Inflammatory macrophage treated with lipopolysaccharide for 1 hour (primary cell): ENCODE data around the gene TOM1.

Source experiments
- DNase-seq, 2 donors: peaks; one replicate each; pipeline ENCODE4 v3.0.0-alpha.2; 2020 to 2022

Gene TOM1

DNA sequence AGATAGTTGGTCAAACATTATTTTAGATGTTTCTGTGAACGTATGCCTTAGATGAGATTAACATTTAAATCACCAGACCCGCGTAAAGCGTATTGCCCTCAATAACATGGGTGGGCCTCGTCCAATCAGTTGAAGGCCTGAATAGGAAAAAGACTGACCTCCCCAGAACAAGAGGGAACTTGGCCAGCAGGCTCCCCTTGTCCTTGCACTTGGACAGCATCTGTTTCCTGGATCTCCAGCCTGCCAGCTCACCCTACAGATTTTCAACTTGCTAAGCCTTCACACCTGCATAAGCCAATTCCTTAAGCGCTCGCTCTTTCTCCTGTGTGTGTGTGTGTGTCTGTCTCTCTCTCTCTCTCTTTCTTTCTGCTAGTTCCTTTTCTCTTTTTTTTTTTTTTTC lies 8.2 kb downstream of the TOM1 start:
- no peak for DNase-seq

DNA sequence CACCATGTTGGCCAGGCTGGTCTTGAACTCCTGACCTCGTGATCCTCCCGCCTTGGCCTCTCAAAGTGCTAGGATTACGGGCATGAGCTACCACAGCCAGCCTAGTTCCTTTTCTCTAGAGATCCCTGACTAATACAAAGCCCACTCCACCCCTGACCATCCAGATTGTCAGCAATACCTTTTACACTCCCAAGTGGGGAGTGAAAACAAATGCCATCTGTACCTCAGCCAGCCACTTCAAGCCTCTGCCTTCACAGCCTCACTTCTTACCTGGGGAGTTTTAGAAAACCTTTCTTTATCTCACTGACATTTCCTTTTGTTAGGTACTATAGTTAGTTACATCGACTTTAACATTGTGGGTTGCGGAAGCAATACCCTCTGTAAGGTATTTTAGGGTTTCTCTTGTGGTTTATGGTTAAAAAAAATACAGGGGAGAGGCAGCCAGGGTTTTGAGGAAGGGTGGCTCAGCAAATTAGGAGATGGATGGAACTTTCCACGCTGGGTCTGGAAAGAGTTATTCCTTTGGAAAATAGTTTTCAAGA lies 8.9 kb downstream of the TOM1 start:
- peak; percentile 19 to 30 for DNase-seq

DNA sequence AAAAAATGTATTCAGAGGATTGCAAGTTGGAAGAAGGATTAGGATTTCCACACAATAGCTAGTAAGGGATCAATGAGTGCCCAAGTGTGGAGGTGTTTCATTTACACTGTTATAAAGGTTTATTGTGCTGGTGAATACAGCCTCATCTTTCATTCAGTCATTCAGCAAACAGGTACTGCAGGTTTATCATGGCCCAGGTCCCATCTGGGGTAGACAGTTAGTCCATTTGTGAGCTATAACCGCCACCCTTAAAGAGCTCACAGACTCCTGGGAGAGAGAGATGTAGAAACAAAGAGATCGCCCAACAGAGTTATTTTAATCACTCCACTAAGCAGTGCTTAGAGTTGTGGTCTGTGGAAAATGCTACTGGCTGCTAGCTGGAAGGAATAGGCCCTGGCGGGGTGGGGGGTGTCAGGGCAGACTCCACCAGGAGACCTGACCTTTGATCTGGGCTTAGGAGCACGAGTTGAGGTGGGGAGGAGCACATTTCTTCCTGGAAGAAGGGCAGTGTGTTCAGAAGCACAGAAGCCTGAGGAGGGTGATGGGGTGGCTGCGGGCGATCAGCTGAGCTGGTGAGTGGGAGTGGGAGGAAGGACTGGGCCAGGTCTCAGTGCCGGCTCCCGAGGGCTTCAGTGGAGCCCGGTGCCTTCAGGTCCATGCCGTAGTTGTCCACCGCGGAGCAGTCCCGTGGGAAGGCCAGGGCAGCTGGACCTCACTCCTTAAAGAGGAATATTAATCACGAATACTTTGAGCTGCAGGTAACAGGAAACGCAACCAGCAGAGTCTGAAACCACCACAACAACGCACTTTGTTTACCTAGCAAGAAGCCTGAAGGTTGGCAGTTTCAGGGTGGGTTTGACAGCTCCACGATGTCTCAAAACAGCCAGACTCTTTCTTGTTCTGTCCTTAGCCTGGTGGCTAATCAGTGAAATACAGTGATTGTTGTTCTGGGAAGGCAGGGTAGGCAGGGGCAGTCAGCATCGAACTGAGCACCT lies 11.2 kb downstream of the TOM1 start:
- DNase-seq = no peak

DNA sequence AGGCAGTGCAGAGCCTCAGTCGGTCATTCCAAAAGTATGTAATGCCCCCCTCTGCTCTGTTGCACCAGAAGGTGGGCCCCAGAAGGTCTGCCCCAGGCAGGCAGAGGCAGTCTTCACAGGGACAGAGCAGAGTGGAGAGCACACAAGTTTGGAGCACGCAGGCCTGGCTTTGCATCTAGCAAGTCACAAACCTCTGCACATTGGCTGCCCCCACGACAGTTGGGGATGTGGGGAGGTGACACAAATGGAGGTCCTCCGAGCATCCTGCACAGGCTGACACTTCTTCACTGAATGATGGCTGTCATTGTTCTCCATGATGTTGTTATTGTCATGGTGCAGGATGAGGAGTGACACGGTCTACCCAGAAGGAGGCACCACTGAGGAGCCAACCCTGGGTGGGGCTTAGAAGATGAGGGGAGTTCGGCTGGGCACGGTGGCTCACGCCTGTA lies 11.9 kb downstream of the TOM1 start:
- no peak for DNase-seq

DNA sequence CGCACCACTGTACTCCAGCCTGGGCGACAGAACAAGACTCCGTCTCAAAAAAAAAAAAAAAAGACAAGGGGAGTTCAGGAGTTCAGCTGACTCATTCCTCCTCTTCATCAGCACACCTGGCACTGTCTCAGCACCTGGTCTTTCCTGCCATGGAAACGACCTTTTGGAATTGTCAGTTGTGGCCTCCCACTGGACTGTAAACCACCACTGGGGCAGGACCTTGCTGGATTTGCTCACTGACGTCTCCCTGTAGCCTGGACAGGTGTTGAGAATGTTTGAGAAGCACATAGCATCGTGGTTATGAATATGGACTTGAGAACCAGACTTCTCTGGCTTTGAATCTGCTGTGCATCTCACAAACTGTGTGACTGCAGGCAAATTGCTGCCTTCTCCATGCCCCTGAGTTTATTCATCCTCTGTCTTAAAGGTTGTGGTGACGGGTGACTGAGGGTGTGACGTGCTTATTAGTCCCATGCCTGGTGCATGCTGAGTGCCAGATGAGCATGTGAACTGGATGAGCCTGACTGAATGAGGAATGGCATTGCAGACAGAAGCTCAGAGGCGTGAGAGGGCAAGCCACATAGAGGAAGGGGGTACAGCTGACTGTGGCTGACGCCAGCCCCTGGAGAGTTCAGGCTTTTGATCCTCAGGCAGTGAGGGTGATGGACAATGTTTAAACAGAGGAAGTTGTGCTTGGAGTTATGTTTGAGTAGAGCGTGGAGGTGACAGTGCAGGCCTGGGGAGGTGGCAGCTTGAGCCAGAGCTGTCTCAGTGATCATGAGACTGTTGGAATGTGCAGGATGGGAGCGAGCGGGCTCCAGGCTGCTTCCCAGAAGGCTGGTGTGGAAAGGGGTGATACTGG lies 12.7 kb downstream of the TOM1 start:
- DNase-seq = no peak

DNA sequence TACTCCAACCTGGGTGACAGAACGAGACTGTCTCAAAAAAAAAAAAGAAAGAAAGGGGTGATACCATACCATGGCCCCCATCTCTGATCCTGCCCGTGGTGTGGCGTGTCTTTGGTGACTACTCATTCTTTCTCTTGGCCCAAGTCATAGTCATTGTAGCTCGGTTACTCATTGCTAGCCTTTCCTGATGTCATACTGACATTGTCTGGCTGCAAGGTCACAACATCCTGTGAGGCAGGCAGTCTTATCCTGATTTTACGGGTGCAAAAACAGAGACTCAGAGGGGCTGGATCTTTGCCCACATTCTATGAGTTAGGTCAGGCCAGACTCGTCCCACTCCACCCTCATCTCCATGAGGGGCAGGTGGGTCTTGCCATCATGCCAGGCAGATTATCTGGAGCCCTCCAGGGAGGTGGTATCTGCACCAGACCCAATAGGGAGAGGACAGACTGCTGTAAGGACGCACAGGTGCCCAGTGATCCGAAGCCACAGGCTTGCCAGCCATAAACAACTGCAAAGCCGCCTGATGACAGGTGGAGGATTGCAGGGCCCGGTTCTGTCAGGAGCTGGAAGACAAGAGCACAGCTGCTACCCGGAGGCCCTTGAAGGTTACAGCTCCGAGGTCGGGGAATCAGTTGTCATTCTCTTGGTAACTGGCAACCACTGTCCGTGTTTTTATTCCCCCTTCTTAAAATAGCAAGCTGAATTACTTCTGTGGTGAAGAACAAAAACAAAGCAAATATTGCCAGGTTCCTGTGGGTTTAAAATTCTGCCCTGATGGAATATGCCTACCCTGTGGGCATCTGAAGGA lies 13.8 kb downstream of the TOM1 start:
- no peak for DNase-seq

DNA sequence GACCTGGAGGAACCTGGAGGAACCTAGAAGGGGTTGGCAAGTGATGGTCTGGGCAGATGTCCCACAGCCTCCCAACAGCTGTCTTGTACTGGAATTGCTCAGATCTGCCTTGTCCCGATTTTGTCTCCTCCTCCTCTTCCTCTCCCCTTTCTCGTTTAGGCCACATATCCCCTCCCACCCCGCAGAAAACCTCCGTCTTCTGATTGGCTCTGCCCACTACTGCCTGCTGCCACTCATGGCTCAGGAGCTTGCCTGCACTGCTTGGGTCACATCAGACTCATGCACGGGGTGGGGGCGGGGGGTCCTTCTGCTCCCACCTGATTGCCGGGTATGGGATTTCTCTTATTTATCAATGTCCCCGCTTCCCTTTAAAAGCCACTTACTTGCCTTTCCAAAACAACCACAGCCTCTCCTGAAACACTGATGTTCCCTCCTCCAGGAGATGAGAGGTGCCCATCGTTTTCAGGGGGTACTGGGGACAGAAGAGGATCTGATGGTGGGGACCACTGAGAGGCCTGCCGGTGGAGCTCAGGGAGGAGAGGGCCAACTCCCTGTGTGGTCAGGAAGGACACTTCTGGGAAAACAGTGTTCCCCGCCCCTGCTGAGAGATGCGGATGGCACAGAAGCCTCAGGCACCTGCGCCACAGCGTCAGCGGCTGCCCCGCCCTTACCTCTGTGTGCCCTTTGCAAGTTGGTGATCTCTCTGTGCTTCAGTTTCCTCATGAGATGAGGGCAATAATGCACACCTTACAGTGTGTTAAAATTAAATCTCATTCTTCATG lies 14.7 kb downstream of the TOM1 start:
- DNase-seq = no peak

DNA sequence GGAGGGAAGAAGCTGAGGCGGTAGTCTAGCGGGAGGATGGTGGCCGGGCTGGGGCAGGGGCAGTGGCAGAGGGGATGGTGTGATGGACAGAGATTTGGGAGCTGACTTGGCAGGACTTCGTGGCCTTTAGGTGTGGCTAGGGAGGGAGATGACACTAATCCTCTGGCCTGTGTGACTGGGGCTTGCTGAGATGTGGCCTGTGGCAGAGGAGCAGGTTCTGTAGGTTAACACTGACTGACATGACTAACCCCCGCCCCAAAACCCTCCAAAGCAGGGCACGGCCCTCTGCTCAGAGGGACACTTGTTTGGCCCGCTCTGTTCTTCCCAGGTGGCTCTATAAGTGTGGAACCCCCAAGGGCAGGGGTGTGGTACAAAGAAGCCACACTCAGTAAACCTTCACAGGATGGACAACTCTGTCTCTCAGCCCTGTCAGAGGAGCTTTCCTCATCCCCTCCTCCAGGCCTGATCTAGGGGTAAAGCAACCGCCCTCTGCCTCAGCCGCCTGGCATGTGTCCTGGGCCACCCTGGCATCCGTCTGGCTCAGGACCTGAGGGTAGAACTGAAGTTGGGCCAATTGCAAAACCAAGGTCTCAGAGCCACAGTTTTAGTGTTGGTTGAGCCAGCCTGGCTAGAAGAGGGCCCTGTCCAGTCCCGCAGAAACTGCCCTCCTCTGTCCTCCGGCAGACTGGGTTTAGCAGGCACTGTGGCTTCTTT lies 15.6 kb downstream of the TOM1 start:
- no peak for DNase-seq

DNA sequence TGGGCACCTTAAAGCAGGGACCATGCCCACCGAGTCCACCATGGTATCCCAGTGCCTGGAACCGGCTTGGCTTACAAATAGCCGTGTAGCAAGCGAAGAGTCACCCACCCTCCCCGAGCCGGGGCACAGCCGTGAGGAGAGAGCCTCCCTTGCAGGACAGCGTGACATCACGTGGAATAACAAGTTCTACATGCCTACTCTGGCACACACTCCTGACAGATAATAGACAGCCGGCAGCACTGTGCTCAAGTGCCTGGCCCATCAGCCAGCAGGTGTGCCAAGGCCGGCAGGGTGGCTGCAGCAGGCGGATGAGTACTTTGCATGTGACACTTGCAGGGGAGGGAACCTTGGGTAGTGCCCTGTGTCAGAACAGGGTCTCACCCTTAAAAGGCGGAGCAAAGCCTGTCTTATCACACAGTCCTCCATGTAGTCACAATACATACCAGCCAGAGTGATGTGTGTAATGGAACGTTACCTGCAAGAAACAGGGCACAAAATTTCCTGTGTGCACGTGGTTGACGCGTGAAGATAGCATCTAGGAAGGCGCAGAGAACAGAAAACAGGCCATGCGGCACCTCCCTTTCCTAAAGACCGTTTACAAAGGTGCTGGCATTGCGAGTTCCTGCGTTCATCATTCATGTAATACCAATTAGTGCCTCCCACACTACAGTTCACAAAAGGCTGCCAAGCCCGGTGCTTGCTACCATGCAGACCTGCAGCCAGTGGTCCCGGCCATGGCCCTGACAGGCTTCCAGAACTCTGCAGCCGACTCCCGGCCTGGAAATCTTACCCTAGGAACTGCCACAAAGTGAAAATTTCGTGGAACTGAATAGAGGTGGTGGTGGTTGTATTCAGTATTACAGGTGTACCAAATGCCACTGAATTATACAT lies 16.4 kb downstream of the TOM1 start:
- DNase-seq = no peak

DNA sequence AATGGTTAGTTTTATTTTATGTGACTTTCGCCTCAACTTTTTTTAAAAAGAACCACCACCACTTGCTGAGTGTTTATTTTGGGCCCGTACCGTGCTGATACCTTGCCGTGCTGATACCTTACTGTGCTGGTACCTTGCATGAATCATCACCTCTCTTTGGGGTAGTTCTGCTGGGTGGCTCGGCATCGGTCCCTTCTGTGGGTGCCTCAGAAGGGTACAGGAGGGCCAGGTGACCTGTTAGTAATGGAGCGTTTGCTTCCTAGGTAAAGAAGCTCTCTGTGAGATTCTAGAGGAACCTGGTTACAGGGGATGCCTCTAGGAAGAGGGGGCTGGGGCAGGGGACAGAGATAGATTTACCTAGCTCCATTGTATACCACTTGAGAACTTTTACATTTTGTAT lies 17.1 kb downstream of the TOM1 start:
- DNase-seq = no peak

DNA sequence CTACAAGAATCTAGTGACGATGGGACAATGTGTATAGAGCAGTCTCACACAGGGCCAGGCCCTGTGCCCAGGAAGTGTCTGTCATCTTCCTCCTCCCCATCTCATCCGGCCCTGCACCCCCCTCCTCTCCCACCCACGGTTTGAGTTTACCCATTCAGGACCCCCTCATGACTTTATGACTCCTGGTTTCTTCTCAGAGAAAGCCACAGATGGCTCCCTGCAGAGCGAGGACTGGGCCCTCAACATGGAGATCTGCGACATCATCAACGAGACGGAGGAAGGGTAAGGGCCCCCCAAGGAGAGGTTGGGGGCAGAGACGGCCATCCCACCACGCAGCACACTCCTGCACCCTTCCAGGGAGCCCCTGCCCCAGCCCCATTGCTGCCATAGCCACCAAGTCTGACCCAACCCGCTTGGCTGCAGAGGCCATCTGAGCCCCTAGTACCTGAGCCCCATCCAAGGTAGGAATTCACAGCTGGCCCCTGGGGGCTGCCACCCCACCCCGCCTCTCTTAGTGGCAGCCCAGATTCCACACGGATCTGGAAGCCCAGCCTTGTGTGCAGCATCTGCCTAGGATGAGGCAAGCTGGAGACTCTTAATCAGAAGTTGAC lies 18.1 kb downstream of the TOM1 start:
- DNase-seq = no peak

DNA sequence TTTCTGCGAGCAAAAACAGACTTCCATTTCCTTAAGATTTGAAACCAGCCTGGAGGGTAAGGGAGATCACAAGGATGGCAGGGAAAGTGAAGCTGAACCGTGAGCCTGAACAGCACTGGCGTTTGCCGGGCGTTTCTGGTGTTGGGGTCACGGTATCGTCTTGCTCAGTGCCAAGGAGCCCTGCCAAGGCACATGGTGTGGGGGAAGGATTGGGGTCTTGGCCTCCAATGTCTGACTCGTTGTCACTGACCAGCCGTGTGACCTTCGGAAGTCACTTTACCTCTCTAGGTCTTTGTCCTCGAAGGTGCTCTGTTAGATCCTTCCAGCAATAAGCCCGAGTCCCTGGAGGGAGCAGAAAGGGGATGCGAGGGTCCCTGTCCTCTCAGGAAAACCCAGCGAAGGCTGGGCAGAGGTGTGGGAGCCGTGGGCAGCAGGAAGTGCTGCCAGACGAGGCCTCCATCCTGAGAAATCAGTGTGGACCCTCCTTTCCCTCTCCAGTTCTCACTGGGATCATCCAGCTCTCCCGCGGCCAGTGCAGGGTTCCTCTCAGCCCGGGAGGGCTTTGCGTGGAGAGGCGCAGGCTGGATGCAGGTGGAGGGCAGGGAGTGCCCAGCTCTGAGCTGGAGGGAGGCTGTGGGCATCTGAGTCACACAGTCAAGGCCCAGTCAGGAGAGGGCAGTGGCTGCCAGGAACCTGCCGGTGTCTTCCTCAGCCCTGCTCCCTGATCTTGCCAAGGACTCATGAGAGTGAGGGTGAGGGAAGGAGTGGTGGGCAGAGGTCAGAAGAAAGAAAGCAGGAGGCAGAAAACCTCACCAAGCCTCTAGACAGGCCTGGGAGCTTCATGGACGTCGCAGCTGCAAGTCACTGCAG lies 18.9 kb downstream of the TOM1 start:
- DNase-seq = no peak

DNA sequence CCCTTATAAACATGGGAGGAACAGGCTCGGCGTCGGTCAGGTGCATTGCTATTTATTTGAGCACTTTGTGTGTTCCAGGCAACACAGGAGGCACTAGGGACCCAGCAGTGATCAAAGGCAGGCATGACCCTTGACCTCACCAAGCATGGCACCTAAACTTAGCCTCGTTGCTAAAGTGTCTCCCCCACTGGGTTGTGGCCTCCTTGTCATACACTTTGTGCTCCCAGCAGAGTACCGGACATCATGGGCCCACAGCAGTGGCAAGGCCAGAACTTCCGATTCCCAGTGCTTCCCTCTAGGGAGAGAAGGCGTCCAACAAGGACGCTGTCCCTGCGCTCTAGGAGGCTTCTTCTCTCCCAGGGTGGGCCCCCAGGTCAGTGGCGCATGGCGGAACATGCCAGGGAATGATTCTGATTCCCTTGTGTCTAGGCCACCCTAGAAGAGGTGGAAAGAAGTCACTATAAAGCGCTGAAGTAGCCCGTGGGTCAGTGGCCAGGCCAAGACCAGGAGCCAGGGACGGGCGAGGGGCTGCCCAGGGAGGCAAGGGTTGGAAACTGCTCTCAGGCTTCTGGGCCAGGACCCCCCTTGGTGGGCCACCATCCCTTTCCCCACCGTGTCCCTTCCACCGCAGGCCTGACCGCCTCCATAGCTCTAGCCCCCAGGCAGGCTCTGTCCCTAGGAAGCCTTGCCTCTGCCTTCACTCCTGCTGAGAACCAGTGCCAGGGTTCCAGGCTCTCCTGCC lies 19.7 kb downstream of the TOM1 start:
- DNase-seq = no peak

DNA sequence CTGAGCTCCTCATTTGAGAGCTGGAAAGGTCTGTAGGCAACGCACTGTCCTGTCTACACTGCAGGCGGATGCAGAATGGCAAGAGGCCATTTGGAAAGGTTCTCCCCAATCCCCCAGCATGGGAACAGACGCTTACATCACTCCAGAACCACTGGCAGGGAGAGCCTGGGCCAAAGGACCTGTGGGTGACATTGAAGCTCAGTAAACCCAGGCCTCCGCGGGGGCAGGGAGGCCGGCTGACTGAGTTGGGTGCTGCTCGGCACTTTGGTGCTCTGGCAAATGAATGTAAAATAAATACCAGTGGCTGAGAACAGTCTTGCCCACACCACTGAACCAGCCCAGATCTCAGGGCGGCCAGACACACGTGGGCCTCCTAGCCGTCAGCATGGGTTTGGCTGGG lies 22.4 kb downstream of the TOM1 start:
- no peak for DNase-seq

DNA sequence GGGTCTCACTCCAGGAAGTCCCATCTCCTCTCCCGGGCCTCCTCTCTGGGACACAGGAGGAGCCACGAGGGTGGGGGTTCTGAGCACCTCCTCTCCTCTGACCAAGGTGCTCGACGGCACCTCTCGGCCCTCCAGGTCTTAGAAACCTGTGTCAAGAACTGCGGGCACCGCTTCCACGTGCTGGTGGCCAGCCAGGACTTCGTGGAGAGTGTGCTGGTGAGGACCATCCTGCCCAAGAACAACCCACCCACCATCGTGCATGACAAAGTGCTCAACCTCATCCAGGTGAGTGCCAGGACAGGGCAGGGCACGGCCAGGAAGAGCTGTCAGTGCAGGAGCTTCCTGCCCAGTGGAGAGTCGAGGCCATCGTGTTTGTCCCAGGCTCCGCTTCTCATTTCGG lies 23.2 kb downstream of the TOM1 start:
- no peak for DNase-seq

DNA sequence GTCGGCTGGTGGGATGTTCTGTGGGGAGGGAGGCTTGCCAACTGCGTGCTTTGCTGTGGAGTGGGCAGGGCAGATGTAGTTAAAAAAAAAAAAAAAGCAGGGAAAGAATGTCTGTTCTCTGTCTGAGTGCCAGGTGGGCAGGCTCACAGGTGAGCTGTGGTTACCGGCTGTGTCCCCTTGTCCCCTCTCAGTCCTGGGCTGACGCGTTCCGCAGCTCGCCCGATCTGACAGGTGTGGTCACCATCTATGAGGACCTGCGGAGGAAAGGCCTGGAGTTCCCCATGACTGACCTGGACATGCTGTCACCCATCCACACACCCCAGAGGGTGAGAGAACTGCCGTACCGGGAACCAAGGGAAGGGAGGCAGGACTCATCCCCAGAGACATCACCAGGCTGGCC lies 23.6 kb downstream of the TOM1 start:
- no peak for DNase-seq

DNA sequence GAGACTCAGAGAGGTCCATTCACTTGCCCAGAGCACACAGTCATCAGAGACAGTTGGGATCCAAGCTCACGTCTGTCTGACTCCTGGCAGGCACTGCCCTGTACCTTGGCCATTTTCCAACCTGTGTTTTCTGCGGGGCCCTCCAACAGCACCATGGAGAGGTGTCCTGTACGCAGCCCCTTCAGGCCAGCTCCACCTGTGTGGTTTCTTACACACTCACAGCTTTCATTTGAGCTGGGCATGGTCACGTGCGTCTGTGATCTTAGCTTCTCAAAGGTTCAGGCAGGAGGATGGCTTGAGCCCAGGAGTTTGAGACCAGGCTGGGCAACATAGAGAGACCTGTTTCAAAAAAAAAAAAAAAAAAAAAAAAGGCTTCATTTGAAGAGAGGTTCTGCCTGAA lies 24.4 kb downstream of the TOM1 start:
- DNase-seq = no peak

DNA sequence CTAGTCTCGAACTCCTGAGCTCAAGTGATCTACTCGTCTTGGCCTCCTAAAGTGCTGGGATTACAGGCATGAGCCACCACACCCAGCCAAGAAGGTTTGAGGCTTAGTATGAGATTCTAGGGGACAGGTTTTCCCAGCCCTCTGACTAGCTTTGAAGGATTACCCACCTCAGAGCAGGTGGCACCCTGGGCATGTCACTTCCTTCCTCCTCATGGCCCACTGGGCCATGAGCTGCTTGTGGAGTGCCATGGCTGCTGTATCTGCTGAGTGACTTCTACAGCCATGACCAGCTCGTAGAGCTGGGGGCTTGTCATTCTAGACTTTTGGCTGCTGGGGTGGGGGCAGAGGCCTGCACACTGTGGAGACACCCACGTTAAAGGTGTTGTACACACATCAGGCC lies 25.1 kb downstream of the TOM1 start:
- no peak for DNase-seq
